Stimulated activated effector memory CD8-positive, alpha-beta T cell treated with anti-CD3 and anti-CD28 coated beads, Interleukin-12 subunit alpha, Interleukin-12 subunit beta, amount 100 ng/mL, for 72 hours (primary cell): Measurements from ENCODE around the gene ITPK1.
"Not testable (repeated sequence)": the region's sequence is repeated elsewhere in the genome, so short reads cannot be mapped to it uniquely, and the experiment has no call there.

Source experiments
- ATAC-seq: fragments of 150-1000 bp; cut with Tn5 transposase; 2 replicates; pipeline ENCODE4 v1.10.0; 2021
- DNase-seq, 2 donors: peaks; one replicate each; pipeline ENCODE4 v3.0.0; 2021 to 2022; ENCODE audit warnings: low spot score in 2 of 2
- H3K27ac Mint-ChIP-seq: one replicate; pipeline ENCODE4 v1.8.0; 2022; ENCODE audit warnings: mild to moderate bottlenecking, mixed read lengths
- H3K36me3 Mint-ChIP-seq: one replicate; pipeline ENCODE4 v1.8.0; 2022; ENCODE audit warnings: mild to moderate bottlenecking, mixed read lengths
- H3K4me1 Mint-ChIP-seq: one replicate; pipeline ENCODE4 v1.8.0; 2022; ENCODE audit warnings: mixed read lengths
- H3K4me3 Mint-ChIP-seq: one replicate; pipeline ENCODE4 v1.8.0; 2022; ENCODE audit warnings: mild to moderate bottlenecking, mixed read lengths
- H3K9me3 Mint-ChIP-seq: one replicate; pipeline ENCODE4 v1.8.0; 2022; ENCODE audit warnings: mixed read lengths

Gene ITPK1

DNA sequence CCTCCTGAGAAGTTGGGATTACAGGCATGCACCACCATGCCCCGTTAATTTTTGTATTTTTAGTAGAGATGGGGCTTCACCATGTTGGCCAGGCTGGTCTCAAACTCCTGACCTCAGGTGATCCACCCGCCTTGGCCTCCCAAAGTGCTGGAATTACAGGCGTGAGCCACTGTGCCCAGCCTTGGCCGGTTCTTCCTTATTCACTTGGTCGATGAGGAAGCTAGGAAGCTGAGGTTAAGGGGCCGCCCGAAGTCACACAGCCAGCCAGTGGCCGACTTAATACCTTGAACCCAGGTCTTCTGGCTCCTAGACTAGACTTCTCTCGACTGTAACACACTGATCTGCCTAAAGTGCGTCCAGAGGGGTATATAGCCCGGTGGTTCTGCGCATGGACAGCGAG is 20.8 kb upstream of the ITPK1 start:
- not testable (repeated sequence) for H3K4me1 Mint-ChIP-seq, H3K27ac Mint-ChIP-seq, H3K36me3 Mint-ChIP-seq, ATAC-seq, DNase-seq, H3K4me3 Mint-ChIP-seq, H3K9me3 Mint-ChIP-seq

- Mint-ChIP-seq H3K36me3 (no peaks in the 10 kb centered on the region), H3K4me3 (no peak overlapping the region), H3K27ac (no peak overlapping the region), H3K4me1 (peaks cover 6% of the 10 kb centered on the region), H3K9me3 (no peaks in the 10 kb centered on the region)
- no peak for ATAC-seq
- no peak for DNase-seq
These were observed 20.3 kb upstream of the ITPK1 start for GRCh38 chr14:93136009-93136408.

DNA sequence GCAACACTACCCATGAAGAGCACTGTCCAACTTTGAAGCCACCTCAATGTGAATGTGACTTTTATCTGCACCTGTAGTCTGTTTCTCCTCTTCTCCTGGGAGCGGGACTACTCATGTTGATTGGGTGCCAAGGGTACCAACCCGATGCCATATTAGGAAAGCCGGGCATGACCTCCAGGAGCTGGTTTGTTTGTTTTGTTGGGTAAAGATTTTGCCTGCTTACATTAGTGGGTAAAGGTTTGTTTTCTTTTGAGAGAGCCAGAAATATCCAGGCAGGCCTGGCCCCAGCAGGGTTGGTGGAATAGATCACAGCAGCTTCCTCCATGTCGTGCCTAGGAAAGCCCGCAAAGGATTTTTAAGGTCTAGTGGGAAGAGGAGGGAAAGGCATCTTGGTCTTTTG is 19.7 kb upstream of the ITPK1 start:
- DNase-seq (no peak), ATAC-seq (no peak)
- Mint-ChIP-seq H3K27ac (no peak overlapping the region), H3K36me3 (no peaks in the 10 kb centered on the region), H3K4me3 (no peak overlapping the region), H3K9me3 (no peaks in the 10 kb centered on the region), H3K4me1 (peaks cover 6% of the 10 kb centered on the region)

DNA sequence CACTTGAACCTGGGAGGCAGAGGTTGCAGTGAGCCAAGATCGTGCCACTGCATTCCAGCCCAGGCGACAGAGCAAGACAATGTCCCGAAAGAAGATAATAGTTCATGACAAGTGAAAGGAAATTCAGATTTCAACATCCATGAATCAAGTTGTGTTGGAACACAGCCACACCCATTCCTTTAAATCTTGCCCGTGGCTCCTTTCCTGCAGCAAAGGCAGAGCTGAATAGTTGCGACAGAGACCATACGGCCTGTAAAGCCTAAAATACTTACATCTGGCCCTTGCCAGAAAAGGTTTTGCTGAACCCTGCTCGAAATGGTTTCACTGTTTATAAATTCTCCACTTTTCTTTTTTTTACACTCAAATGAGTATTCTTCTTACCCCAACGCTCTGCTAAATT is 17.7 kb upstream of the ITPK1 start:
- Mint-ChIP-seq H3K27ac (no peak overlapping the region), H3K4me3 (no peak overlapping the region), H3K9me3 (no peaks in the 10 kb centered on the region), H3K36me3 (no peaks in the 10 kb centered on the region), H3K4me1 (no peaks in the 10 kb centered on the region)
- DNase-seq (no peak), ATAC-seq (no peak)

- DNase-seq (no peak), ATAC-seq (peak; percentile 62)
- Mint-ChIP-seq H3K4me3 (no peak overlapping the region), H3K4me1 (no peaks in the 10 kb centered on the region), H3K27ac (no peak overlapping the region), H3K36me3 (no peaks in the 10 kb centered on the region), H3K9me3 (no peaks in the 10 kb centered on the region)
These were observed 16.8 kb upstream of the ITPK1 start for GRCh38 chr14:93132472-93133065.

- H3K4me3 Mint-ChIP-seq: not testable (repeated sequence)
These were observed 15.6 kb upstream of the ITPK1 start for GRCh38 chr14:93131257-93131820.

DNA sequence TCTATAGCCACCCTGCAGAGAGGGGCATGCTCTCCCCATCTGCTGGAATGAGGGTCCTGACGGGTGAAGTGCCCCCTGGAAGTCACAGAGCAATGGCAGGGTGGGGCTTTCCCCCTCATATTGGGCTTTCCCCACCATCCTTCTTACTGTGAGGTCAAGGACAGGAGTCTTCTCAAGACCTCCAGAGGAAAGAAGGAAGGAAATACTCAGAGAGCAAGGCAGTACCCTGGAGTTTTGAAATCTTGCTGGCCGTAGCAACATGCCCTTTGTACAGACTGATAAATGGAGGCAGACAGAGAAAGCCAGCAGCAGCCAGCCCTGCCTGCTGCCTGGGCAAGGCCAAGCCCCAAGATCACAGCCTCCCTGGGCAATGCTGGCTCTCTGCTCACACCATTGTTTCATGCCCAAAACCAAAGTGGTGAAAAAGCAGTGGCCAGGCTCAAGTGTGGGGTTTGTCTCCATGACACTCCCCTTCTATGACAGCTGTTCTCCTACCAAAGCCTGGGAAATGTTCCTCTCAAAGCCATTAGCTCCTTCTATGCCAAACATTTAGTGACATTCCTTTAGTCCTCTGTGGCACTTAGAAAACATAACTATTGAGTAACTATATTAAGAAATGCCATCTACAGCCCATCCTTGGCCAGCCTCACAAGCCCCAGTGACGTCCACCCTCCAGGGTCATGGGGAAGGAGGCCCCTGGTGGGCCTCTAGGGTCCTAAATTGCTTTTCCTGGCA is 13.2 kb upstream of the ITPK1 start:
- no peaks in the 10 kb centered on the region for H3K36me3 Mint-ChIP-seq
- ATAC-seq (no peak), DNase-seq (no peak)
- H3K27ac Mint-ChIP-seq: no peak overlapping the region
- H3K9me3 Mint-ChIP-seq: no peaks in the 10 kb centered on the region
- H3K4me1 Mint-ChIP-seq: no peaks in the 10 kb centered on the region
- H3K4me3 Mint-ChIP-seq: no peak overlapping the region

More at GRCh38 chr14:93131257-93131820, 15.6 kb upstream of the ITPK1 start:
- H3K4me1 Mint-ChIP-seq, H3K36me3 Mint-ChIP-seq, H3K9me3 Mint-ChIP-seq, H3K27ac Mint-ChIP-seq, DNase-seq, ATAC-seq: not testable (repeated sequence)

DNA sequence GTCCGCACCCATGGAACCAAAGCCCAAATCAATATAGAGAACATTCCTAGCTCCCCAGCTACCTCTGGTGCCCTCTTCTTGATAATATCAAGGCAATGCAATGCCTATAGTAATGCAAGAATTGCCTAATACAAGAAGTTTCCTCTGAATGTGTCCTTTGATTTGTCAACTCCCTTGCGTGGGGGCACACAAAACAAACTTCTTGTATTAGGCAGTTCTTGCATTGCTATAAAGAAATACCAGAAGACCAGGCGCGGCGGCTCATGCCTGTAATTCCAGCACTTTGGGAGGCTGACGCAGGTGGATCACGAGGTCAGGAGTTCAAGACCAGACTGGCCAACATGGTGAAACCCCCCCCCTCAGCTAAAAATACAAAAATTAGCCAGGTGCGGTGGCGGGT is 10.4 kb upstream of the ITPK1 start:
- no peak for DNase-seq
- no peak overlapping the region for H3K27ac Mint-ChIP-seq
- H3K4me1 Mint-ChIP-seq: no peaks in the 10 kb centered on the region
- no peak for ATAC-seq
- no peak overlapping the region for H3K4me3 Mint-ChIP-seq
- H3K36me3 Mint-ChIP-seq: no peaks in the 10 kb centered on the region
- H3K9me3 Mint-ChIP-seq: no peaks in the 10 kb centered on the region

GRCh38 chr14:93122826-93123225 is 7.1 kb upstream of the ITPK1 start:
- H3K4me1 Mint-ChIP-seq: no peaks in the 10 kb centered on the region

DNA sequence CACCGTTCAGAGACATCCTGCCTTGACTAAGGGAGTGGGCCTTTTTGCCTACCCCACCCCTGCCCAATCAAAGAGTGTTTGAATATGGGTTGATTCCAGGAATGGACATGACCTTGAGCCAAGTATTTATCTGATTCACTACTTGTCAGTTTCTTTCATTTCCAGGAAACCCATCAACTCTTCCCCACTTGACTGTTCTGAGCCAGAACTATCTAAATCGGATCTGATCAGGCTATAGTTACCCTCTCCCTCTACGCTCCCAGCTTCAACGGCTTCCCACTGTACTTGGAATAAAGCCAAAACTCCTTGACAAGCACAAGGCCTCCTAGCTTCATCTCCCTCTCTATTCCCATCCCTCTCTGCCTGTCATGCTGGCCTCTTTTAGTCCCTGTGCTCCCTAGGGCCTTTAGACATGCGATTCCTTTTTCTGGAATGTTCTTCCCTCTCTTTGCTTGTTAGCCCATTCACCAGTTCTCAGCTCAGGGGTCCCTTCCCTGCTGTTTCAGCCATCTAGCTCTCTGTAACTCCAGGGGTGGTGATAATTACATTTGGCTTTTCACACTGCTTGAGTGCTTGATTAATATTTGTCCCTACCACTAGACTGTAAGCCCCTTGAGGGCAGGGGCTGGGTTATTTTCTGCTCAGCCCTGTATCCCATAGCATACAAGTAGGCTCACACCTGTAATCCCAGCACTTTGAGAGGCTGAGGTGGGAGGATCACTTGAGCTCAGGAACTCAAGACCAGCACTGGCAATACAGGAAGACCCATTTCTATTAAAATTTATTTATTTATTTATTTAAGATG is 5.5 kb upstream of the ITPK1 start:
- Mint-ChIP-seq H3K36me3 (no peaks in the 10 kb centered on the region), H3K9me3 (no peaks in the 10 kb centered on the region), H3K4me1 (peaks cover 10% of the 10 kb centered on the region), H3K27ac (no peak overlapping the region), H3K4me3 (no peak overlapping the region)
- no peak for DNase-seq
- no peak for ATAC-seq

More at GRCh38 chr14:93122826-93123225, 7.1 kb upstream of the ITPK1 start:
- DNase-seq: no peak
- Mint-ChIP-seq H3K27ac (no peak overlapping the region), H3K4me3 (no peak overlapping the region), H3K9me3 (no peaks in the 10 kb centered on the region), H3K36me3 (no peaks in the 10 kb centered on the region)
- no peak for ATAC-seq

- Mint-ChIP-seq H3K27ac (no peak overlapping the region), H3K36me3 (no peaks in the 10 kb centered on the region), H3K4me3 (no peak overlapping the region), H3K4me1 (peaks cover 11% of the 10 kb centered on the region), H3K9me3 (no peaks in the 10 kb centered on the region)
- ATAC-seq (no peak), DNase-seq (no peak)
These were observed 4.8 kb upstream of the ITPK1 start for GRCh38 chr14:93120517-93120916.

DNA sequence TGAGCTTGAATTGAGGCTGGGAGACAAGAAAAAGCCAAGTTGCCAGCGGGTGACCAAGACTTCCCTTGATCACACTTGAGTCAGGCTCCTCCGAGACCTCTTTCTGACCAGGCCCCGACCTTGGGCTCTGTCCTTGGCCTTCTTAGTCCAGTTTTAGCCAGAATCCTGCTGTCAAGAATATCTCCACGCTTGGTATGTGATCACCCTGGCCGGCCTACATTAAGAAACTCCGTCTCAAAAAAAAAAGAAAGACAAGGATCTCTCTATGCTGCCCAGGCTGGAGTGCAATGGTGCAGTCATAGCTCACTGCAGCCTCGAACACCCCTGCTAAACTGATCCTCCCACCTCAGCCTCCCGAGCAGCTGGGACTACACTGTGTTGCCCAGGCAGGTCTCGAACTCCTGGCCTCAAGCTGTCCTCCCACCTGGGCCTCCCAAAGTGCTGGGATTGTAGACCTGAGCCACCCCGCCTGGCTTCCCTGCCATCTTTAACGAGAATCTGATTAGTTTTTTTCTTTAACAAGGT is 1.0 kb upstream of the ITPK1 start:
- Mint-ChIP-seq H3K4me3 (peak overlapping the region; percentile 71), H3K36me3 (no peaks in the 10 kb centered on the region), H3K9me3 (no peaks in the 10 kb centered on the region), H3K27ac (peak overlapping the region; percentile 88), H3K4me1 (peaks cover 32% of the 10 kb centered on the region)
- DNase-seq: no peak
- no peak for ATAC-seq

- peak; percentile 87 to 91 for DNase-seq
- Mint-ChIP-seq H3K36me3 (no peaks in the 10 kb centered on the region), H3K27ac (peak overlapping the region; percentile 69), H3K9me3 (no peaks in the 10 kb centered on the region), H3K4me3 (peak overlapping the region; percentile 71), H3K4me1 (peaks cover 35% of the 10 kb centered on the region)
- ATAC-seq: peak; percentile 85
These were observed 480 bp downstream of the ITPK1 start for GRCh38 chr14:93115069-93115820.

DNA sequence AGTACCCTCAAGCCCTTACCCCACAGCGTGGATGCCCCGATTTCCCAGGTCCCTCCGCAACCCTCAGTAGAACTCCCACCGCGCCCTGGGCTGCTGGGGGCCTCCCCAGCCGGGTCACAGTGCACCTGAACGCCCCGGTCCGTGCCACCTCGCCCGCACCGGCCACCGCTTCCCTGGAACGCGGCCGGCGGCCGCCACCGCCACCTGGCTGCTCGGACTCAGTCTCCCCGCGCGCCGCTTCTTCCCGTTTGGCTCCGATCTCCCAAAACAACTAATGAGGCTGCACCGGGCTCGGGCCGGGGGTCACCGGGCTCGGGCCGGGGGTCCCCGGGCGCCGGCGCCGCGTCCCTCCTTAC is 1.0 kb downstream of the ITPK1 start:
- H3K4me1 Mint-ChIP-seq: peaks cover 40% of the 10 kb centered on the region
- peak overlapping the region; percentile 70 for H3K4me3 Mint-ChIP-seq
- no peaks in the 10 kb centered on the region for H3K9me3 Mint-ChIP-seq
- peak overlapping the region; percentile 69 for H3K27ac Mint-ChIP-seq
- no peaks in the 10 kb centered on the region for H3K36me3 Mint-ChIP-seq
- ATAC-seq (no peak), DNase-seq (no peak)
